Stimulated activated naive CD8-positive, alpha-beta T cell treated with anti-CD3 and anti-CD28 coated beads, Interleukin-15, Interleukin-2, amounts not matched to agents 100 ng/mL and 50 ng/mL, for 24 hours (primary cell): ENCODE measurements around the gene ASS1.

Experiments used
- H3K27ac Mint-ChIP-seq: one replicate; pipeline ENCODE4 v1.8.0; 2021; ENCODE audit warnings: mild to moderate bottlenecking, mixed read lengths
- H3K27me3 Mint-ChIP-seq: one replicate; pipeline ENCODE4 v1.8.0; 2021; ENCODE audit warnings: mixed read lengths
- H3K36me3 Mint-ChIP-seq: one replicate; pipeline ENCODE4 v1.8.0; 2021; ENCODE audit warnings: low read depth, mixed read lengths
- H3K4me1 Mint-ChIP-seq: one replicate; pipeline ENCODE4 v1.8.0; 2021; ENCODE audit warnings: low read depth, mixed read lengths
- H3K4me3 Mint-ChIP-seq: one replicate; pipeline ENCODE4 v1.8.0; 2021; ENCODE audit warnings: mild to moderate bottlenecking, mixed read lengths
- H3K9me3 Mint-ChIP-seq: one replicate; pipeline ENCODE4 v1.8.0; 2021; ENCODE audit warnings: mixed read lengths

The ASS1 gene

GRCh38 chr9:130542038-130542437 is 97.3 kb downstream of the ASS1 start:
- H3K9me3 Mint-ChIP-seq = no peaks in the 10 kb centered on the region
- H3K27me3 Mint-ChIP-seq = peaks cover 41% of the 10 kb centered on the region
- no peaks in the 10 kb centered on the region for H3K36me3 Mint-ChIP-seq

GRCh38 chr9:130542457-130543228 is 97.9 kb downstream of the ASS1 start:
- H3K4me1 Mint-ChIP-seq = peaks cover 3% of the 10 kb centered on the region
- no peak overlapping the region for H3K27ac Mint-ChIP-seq
- H3K9me3 Mint-ChIP-seq = no peaks in the 10 kb centered on the region
- H3K27me3 Mint-ChIP-seq = peaks cover 35% of the 10 kb centered on the region
- H3K4me3 Mint-ChIP-seq = no peak overlapping the region
- H3K36me3 Mint-ChIP-seq = no peaks in the 10 kb centered on the region

More at GRCh38 chr9:130542038-130542437, 97.3 kb downstream of the ASS1 start:
- Mint-ChIP-seq H3K27ac (no peak overlapping the region), H3K4me1 (peaks cover 6% of the 10 kb centered on the region), H3K4me3 (no peak overlapping the region)

DNA sequence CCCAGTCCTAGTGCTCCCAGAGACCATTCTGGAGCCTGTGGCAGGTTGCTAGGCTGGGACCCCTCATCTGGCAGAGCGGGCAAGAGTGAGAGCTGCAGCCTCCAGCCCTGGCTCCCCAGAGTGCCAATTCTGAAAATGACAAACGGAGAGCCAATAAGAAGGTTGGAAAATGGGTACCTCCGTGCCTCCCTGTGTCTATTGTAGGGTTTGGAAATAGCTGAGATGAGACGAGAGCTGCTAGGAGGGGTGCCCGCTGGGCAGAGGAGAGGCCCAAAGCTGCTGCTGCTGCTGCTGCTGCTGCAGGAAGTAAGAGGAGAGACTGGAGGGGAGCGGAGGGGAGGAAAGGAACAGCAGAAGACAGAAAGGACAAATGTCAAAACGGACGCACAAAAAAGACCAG is 98.6 kb downstream of the ASS1 start:
- Mint-ChIP-seq H3K27ac (no peak overlapping the region), H3K4me3 (no peak overlapping the region), H3K4me1 (no peaks in the 10 kb centered on the region), H3K36me3 (no peaks in the 10 kb centered on the region), H3K27me3 (peaks cover 28% of the 10 kb centered on the region), H3K9me3 (no peaks in the 10 kb centered on the region)

GRCh38 chr9:130543859-130544258 is 99.1 kb downstream of the ASS1 start:
- Mint-ChIP-seq H3K4me1 (no peaks in the 10 kb centered on the region), H3K4me3 (no peak overlapping the region), H3K36me3 (no peaks in the 10 kb centered on the region), H3K9me3 (no peaks in the 10 kb centered on the region), H3K27me3 (peaks cover 24% of the 10 kb centered on the region), H3K27ac (no peak overlapping the region)

DNA sequence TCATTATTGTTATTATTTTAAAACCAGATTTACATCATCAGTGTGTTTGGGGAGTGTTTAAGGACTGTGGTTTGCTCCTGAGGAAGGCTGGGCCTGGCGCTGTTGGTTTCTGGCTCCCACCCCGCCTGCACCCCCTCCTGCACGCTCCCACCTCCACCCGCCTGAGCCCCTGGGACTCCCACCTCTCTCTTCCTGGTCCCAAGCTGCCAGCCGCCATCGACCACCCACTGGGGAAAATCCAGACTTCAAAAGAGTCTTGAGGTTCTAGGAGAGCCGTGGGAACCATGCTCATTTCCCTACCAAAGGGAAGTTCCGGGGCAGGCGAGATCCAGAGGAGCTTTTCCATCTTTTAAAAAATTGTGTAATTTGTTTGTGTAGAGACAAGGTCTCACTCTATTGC is 99.6 kb downstream of the ASS1 start:
- Mint-ChIP-seq H3K36me3 (no peaks in the 10 kb centered on the region), H3K27ac (no peak overlapping the region), H3K27me3 (peaks cover 20% of the 10 kb centered on the region), H3K4me1 (no peaks in the 10 kb centered on the region), H3K9me3 (no peaks in the 10 kb centered on the region), H3K4me3 (no peak overlapping the region)

DNA sequence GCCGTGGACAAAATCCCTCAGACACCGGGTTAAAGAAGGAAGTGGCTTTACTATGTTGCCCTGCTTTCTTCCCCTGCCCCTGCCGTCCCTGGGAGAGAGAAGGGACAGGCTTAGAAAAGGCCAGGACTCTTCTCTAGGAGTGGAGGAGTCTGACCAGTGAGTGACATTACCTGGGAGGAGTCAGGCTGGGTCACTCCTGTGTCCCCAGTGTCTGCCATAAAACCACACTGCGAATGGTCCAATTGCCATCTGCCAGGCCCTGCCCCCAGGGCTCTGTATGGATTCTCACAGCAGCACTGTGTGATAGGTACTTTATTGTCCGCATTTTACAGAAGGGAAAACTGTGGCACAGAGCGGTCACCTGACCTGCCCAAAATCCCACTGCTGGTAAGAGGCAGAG is 103.3 kb downstream of the ASS1 start:
- H3K4me1 Mint-ChIP-seq = no peaks in the 10 kb centered on the region
- no peak overlapping the region for H3K27ac Mint-ChIP-seq
- H3K9me3 Mint-ChIP-seq = no peaks in the 10 kb centered on the region
- no peak overlapping the region for H3K4me3 Mint-ChIP-seq
- peaks cover 3% of the 10 kb centered on the region for H3K27me3 Mint-ChIP-seq
- H3K36me3 Mint-ChIP-seq = no peaks in the 10 kb centered on the region

GRCh38 chr9:130549093-130549735 is 104.5 kb downstream of the ASS1 start:
- Mint-ChIP-seq H3K27me3 (peaks cover 3% of the 10 kb centered on the region), H3K4me1 (no peaks in the 10 kb centered on the region), H3K4me3 (no peak overlapping the region), H3K27ac (no peak overlapping the region), H3K9me3 (no peaks in the 10 kb centered on the region), H3K36me3 (no peaks in the 10 kb centered on the region)
